Stomach (tissue), 4 donors: Measurements from ENCODE around the gene STX5.

ENCODE experiments used
- POLR2AphosphoS5 ChIP-seq, 3 donors: sonication (generic); formaldehyde crosslinking; IDR thresholded peaks; one replicate each; pipeline ENCODE4 v1.6.1; 2016; ENCODE audit warnings: antibody characterized with exemption in 3 of 3
- TF ChIP-seq, protein P1 (sequence below), 7 experiments: fragments of 450-650 bp in 4 of 7; fragments of 200-600 bp in 3 of 7; sonication (generic) in 3 of 7; IDR thresholded peaks; one replicate each; pipeline ENCODE4 v1.5.1; 2016 to 2019; ENCODE audit warnings: antibody characterized with exemption in 7 of 7, control low read depth in 2 of 7, mild to moderate bottlenecking in 1 of 7

DNA sequence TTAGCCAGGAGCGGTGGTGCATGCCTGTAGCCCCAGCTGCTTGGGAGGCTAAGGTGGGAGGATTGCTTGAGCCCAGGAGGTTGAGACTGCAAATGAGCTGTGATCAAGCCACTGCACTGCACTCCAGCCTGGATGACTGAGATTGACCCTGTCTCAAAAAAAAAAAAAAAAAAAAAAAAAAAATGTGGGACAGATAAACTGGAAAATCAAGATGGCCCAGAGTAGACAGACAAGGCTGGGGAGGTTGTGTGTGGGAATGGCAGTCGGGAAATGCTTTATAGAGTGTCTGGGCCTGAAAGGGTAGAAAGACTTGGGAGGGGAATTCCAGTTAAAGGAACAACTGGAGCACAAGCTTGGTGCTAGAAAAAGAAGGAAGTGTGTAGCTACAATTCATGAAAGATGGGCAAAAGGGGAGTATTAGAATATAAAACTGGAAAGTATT is 25.7 kb upstream of the STX5 start:
- TF ChIP-seq POLR2AphosphoS5 (IDR thresholded peaks at IDR 0.05): no peak
- TF ChIP-seq, protein P1, sequence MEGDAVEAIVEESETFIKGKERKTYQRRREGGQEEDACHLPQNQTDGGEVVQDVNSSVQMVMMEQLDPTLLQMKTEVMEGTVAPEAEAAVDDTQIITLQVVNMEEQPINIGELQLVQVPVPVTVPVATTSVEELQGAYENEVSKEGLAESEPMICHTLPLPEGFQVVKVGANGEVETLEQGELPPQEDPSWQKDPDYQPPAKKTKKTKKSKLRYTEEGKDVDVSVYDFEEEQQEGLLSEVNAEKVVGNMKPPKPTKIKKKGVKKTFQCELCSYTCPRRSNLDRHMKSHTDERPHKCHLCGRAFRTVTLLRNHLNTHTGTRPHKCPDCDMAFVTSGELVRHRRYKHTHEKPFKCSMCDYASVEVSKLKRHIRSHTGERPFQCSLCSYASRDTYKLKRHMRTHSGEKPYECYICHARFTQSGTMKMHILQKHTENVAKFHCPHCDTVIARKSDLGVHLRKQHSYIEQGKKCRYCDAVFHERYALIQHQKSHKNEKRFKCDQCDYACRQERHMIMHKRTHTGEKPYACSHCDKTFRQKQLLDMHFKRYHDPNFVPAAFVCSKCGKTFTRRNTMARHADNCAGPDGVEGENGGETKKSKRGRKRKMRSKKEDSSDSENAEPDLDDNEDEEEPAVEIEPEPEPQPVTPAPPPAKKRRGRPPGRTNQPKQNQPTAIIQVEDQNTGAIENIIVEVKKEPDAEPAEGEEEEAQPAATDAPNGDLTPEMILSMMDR (IDR thresholded peaks at IDR 0.05): no peak
